Endodermal cell (in vitro differentiated cells): ENCODE results near the gene CFAP47. TPM values are rescaled to one million over a fixed set of nuclear protein-coding genes. Genes with fewer than 3 reads are reported as not detected.

Source experiments
- DNase-seq: peaks from one replicate; pipeline ENCODE4 v3.0.0-alpha.2; 2017
- H3K27ac ChIP-seq: 2 replicates; pipeline ENCODE4 v1.5.1; 2013; ENCODE audit warnings: mild to moderate bottlenecking, low read depth, low read length, moderate library complexity
- H3K27me3 ChIP-seq: 2 replicates; pipeline ENCODE4 v1.6.1; 2013; ENCODE audit warnings: mild to moderate bottlenecking, low read length, moderate library complexity; ENCODE audit not compliant: insufficient read depth, control insufficient read depth, poor library complexity, severe bottlenecking
- H3K36me3 ChIP-seq: 2 replicates; pipeline ENCODE4 v1.7.0; 2013; ENCODE audit warnings: mild to moderate bottlenecking, low read length, moderate library complexity; ENCODE audit not compliant: control insufficient read depth, insufficient read depth
- H3K4me1 ChIP-seq: one replicate; pipeline ENCODE4 v1.7.0; 2013; ENCODE audit warnings: low read length; ENCODE audit not compliant: control insufficient read depth, insufficient read depth
- H3K4me3 ChIP-seq: 2 replicates; pipeline ENCODE4 v1.5.1; 2013; ENCODE audit warnings: mild to moderate bottlenecking, low read length, moderate library complexity
- H3K9ac ChIP-seq: 2 replicates; pipeline ENCODE4 v1.6.1; 2013; ENCODE audit warnings: mild to moderate bottlenecking, low read length, moderate library complexity; ENCODE audit not compliant: poor library complexity, severe bottlenecking; ENCODE audit errors: extremely low read depth
- H3K9me3 ChIP-seq: 2 replicates; pipeline ENCODE4 v1.6.1; 2013; ENCODE audit warnings: mild to moderate bottlenecking, low read length, moderate library complexity; ENCODE audit not compliant: control insufficient read depth
- H3K27ac Mint-ChIP-seq: 2 replicates; pipeline ENCODE4 v1.8.0; 2020; ENCODE audit warnings: mixed read lengths
- H3K27me3 Mint-ChIP-seq: 2 replicates; pipeline ENCODE4 v1.8.0; 2021; ENCODE audit warnings: mild to moderate bottlenecking, mixed read lengths; ENCODE audit not compliant: insufficient read depth
- H3K36me3 Mint-ChIP-seq: 2 replicates; pipeline ENCODE4 v1.8.0; 2020; ENCODE audit warnings: low read depth, mixed read lengths
- H3K4me1 Mint-ChIP-seq: 2 replicates; pipeline ENCODE4 v1.8.0; 2020; ENCODE audit warnings: mixed read lengths
- H3K4me3 Mint-ChIP-seq: 2 replicates; pipeline ENCODE4 v1.8.0; 2020; ENCODE audit warnings: mild to moderate bottlenecking, moderate library complexity, mixed read lengths
- H3K9me3 Mint-ChIP-seq: 2 replicates; pipeline ENCODE4 v1.8.0; 2020; ENCODE audit warnings: mild to moderate bottlenecking, mixed read lengths
- CTCF ChIP-seq: fragments of 200-600 bp; sonication (generic); conservative IDR thresholded peaks from 2 replicates; pipeline ENCODE4 v1.5.0; 2021; ENCODE audit warnings: antibody characterized with exemption, mild to moderate bottlenecking
- WGBS, 2 experiments: methylation state at CpG; one replicate each; pipeline versions ENCODE4 v1.1.5 to v1.1.7; 2013; ENCODE audit warnings: missing lambda C conversion rate in 2 of 2, mixed read lengths in 1 of 2; ENCODE audit not compliant: insufficient coverage in 1 of 2, insufficient read length in 1 of 2; 5-methylcytosine and 5-hydroxymethylcytosine counted together
- total RNA-seq, 2 donors: library from RNA; stranded (reverse); fragmentation: NEBNext Ultra II Directional in 1 of 2; extraction: Animal tissue kit (Norgen Biotek cat#: 25700) in 1 of 2; gene quantifications; 2 replicates in 1 of 2; 3 replicates in 1 of 2; pipeline ENCODE4 v1.2.1, GENCODE V29; 2021

Gene CFAP47
- total RNA-seq, 2 donors from 2014 or later: 0.26 to 0.55 TPM

GRCh38 chrX:36266155-36266554 is 346.6 kb downstream of the CFAP47 start:
- Mint-ChIP-seq H3K4me1 (no peaks in the 10 kb centered on the region), H3K36me3 (no peaks in the 10 kb centered on the region), H3K9me3 (peaks cover 58% of the 10 kb centered on the region), H3K4me3 (no peak overlapping the region), H3K27ac (no peak overlapping the region), H3K27me3 (no peaks in the 10 kb centered on the region)
- Histone ChIP-seq H3K4me1 (no peaks in the 10 kb centered on the region), H3K27me3 (no peaks in the 10 kb centered on the region), H3K9ac (no peak overlapping the region), H3K4me3 (no peak overlapping the region), H3K27ac (no peak overlapping the region), H3K36me3 (no peaks in the 10 kb centered on the region), H3K9me3 (no peaks in the 10 kb centered on the region)
- DNase-seq: no peak
- no peak for TF ChIP-seq CTCF
- WGBS, 2 experiments: 91% methylated on average over 5 of the region's 5 CpGs; no CpG with 5 or more reads in 1 of the 2 experiments

- no peak for TF ChIP-seq CTCF
- Mint-ChIP-seq H3K27ac (no peak overlapping the region), H3K9me3 (peaks cover 23% of the 10 kb centered on the region), H3K4me1 (peaks cover 5% of the 10 kb centered on the region), H3K36me3 (no peaks in the 10 kb centered on the region), H3K4me3 (no peak overlapping the region), H3K27me3 (no peaks in the 10 kb centered on the region)
- Histone ChIP-seq H3K27ac (no peak overlapping the region), H3K36me3 (no peaks in the 10 kb centered on the region), H3K4me3 (no peak overlapping the region), H3K9me3 (no peaks in the 10 kb centered on the region), H3K4me1 (no peaks in the 10 kb centered on the region), H3K9ac (no peak overlapping the region), H3K27me3 (no peaks in the 10 kb centered on the region)
- no peak for DNase-seq
- WGBS, 2 experiments: 86% methylated on average over 1 of the region's 1 CpG; no CpG with 5 or more reads in 1 of the 2 experiments
Observed at GRCh38 chrX:36310136-36310535, 390.6 kb downstream of the CFAP47 start.

GRCh38 chrX:36314303-36314702 is 394.8 kb downstream of the CFAP47 start:
- H3K4me3 Mint-ChIP-seq: no peak overlapping the region
- H3K4me1 Mint-ChIP-seq: peaks cover 5% of the 10 kb centered on the region
- no peak for TF ChIP-seq CTCF
- no peaks in the 10 kb centered on the region for H3K9me3 ChIP-seq
- H3K4me3 ChIP-seq: no peak overlapping the region
- no peaks in the 10 kb centered on the region for H3K36me3 ChIP-seq
- no peak overlapping the region for H3K27ac ChIP-seq
- no peaks in the 10 kb centered on the region for H3K27me3 Mint-ChIP-seq
- WGBS, 2 experiments: 67 to 93% methylated on average over 1 to 3 of the region's 3 CpGs
- H3K36me3 Mint-ChIP-seq: no peaks in the 10 kb centered on the region
- no peaks in the 10 kb centered on the region for H3K4me1 ChIP-seq
- DNase-seq: no peak
- H3K9ac ChIP-seq: no peak overlapping the region
- H3K27me3 ChIP-seq: no peaks in the 10 kb centered on the region
- H3K9me3 Mint-ChIP-seq: peaks cover 37% of the 10 kb centered on the region
- no peak overlapping the region for H3K27ac Mint-ChIP-seq
